NB4 (cell line): Measurements from ENCODE around the gene NME5.

Source experiments
- DNase-seq: peaks from one replicate; pipeline ENCODE4 v3.0.0; 2010; ENCODE audit warnings: low read depth
- H3K4me3 ChIP-seq: one replicate; pipeline ENCODE4 v1.5.1; 2011; ENCODE audit warnings: mild to moderate bottlenecking, low read depth, low read length, moderate library complexity
- CTCF ChIP-seq: IDR thresholded peaks from one replicate; pipeline ENCODE4 v1.5.1; 2012; ENCODE audit warnings: low read depth, low read length
- MAX ChIP-seq: IDR thresholded peaks from 2 replicates; pipeline ENCODE4 v1.6.1; 2011; ENCODE audit warnings: low read depth, low read length
- MYC ChIP-seq: IDR thresholded peaks from 2 replicates; pipeline ENCODE4 v1.6.1; 2011; ENCODE audit warnings: low read depth, low read length
- POLR2A ChIP-seq: IDR thresholded peaks from 2 replicates; pipeline ENCODE4 v1.6.1; 2011; ENCODE audit warnings: mild to moderate bottlenecking; ENCODE audit not compliant: insufficient read length; ENCODE audit errors: extremely low read depth

The NME5 gene

GRCh38 chr5:138111937-138112336, 27.3 kb downstream of the NME5 start:
- no peak for TF ChIP-seq MYC
- no peak for TF ChIP-seq POLR2A
- no peak for TF ChIP-seq MAX
- TF ChIP-seq CTCF: no peak
- no peak for DNase-seq
- H3K4me3 ChIP-seq: no peak overlapping the region

GRCh38 chr5:138111181-138111580, 28.0 kb downstream of the NME5 start:
- DNase-seq: no peak
- H3K4me3 ChIP-seq: no peak overlapping the region
- no peak for TF ChIP-seq POLR2A
- TF ChIP-seq MAX: no peak
- TF ChIP-seq CTCF: no peak
- no peak for TF ChIP-seq MYC

GRCh38 chr5:138110266-138110963, 28.8 kb downstream of the NME5 start:
- TF ChIP-seq MYC (no peak), MAX (no peak), CTCF (no peak), POLR2A (no peak)
- no peak for DNase-seq
- H3K4me3 ChIP-seq: no peak overlapping the region

GRCh38 chr5:138109463-138110265, 29.6 kb downstream of the NME5 start:
- TF ChIP-seq POLR2A: no peak
- TF ChIP-seq MYC: no peak
- no peak for TF ChIP-seq MAX
- no peak for TF ChIP-seq CTCF
- H3K4me3 ChIP-seq: no peak overlapping the region
- DNase-seq: no peak

GRCh38 chr5:138107213-138107612, 32.0 kb downstream of the NME5 start:
- no peak overlapping the region for H3K4me3 ChIP-seq
- no peak for DNase-seq
- no peak for TF ChIP-seq MAX
- no peak for TF ChIP-seq POLR2A
- TF ChIP-seq CTCF: no peak
- no peak for TF ChIP-seq MYC
